ENCODE data around the gene SEBOX.

GRCh38 chr17:28402224-28402630 lies 37.2 kb upstream of the SEBOX start:
- no peak for TF ChIP-seq POLR2A (IDR thresholded peaks at IDR 0.05)
- no peak for TF ChIP-seq CTCF (IDR thresholded peaks at IDR 0.05)
- no peak for TF ChIP-seq POLR2AphosphoS5 (IDR thresholded peaks at IDR 0.05)

All from upper lobe of left lung (tissue), 4 donors.